H1 (cell line): ENCODE data around the gene CTTNBP2NL.

Experiments
- ATF2 ChIP-seq: IDR thresholded peaks from 2 replicates; pipeline ENCODE4 v1.6.1; 2012; ENCODE audit warnings: low read length, inconsistent platforms
- CHD1 ChIP-seq: IDR thresholded peaks from 2 replicates; pipeline ENCODE4 v1.6.1; 2012; ENCODE audit warnings: low read depth, low read length, improper control_type of control experiment
- CREB1 ChIP-seq: IDR thresholded peaks from 2 replicates; pipeline ENCODE4 v1.6.1; 2012; ENCODE audit warnings: inconsistent platforms
- CTCF ChIP-seq, 3 experiments: IDR thresholded peaks; 1 replicate in 2 of 3; 2 replicates in 1 of 3; pipeline versions ENCODE4 v1.5.1 to v1.6.1; 2011; ENCODE audit warnings: low read length in 3 of 3, mild to moderate bottlenecking in 3 of 3, inconsistent platforms in 2 of 3, low read depth in 1 of 3, moderate library complexity in 1 of 3; ENCODE audit not compliant: insufficient read depth in 1 of 3; ENCODE audit errors: control extremely low read depth in 1 of 3
- GTF2F1 ChIP-seq: IDR thresholded peaks from 2 replicates; pipeline ENCODE4 v1.6.1; 2012; ENCODE audit warnings: low read depth, low read length, improper control_type of control experiment, borderline replicate concordance
- NANOG ChIP-seq: IDR thresholded peaks from 2 replicates; pipeline ENCODE4 v1.6.1; 2011; ENCODE audit warnings: low read length, low read depth, mild to moderate bottlenecking, inconsistent platforms; ENCODE audit not compliant: insufficient read depth, poor library complexity, severe bottlenecking
- POLR2A ChIP-seq, 2 experiments: IDR thresholded peaks; 1 replicate in 1 of 2; 2 replicates in 1 of 2; pipeline ENCODE4 v1.6.1; 2011; ENCODE audit warnings: low read depth in 2 of 2, low read length in 2 of 2, mild to moderate bottlenecking in 2 of 2; ENCODE audit errors: control extremely low read depth in 1 of 2
- SIN3A ChIP-seq, 2 experiments: IDR thresholded peaks in 1 of 2; conservative IDR thresholded peaks in 1 of 2; 2 replicates each; pipeline ENCODE4 v1.6.1; 2011 to 2012; ENCODE audit warnings: low read length in 2 of 2, improper control_type of control experiment in 1 of 2, low read depth in 1 of 2, mild to moderate bottlenecking in 1 of 2
- SP4 ChIP-seq: IDR thresholded peaks from 2 replicates; pipeline ENCODE4 v1.6.1; 2012; ENCODE audit warnings: low read length, inconsistent platforms
- YY1 ChIP-seq: IDR thresholded peaks from 2 replicates; pipeline ENCODE4 v1.6.1; 2011; ENCODE audit warnings: low read depth, mild to moderate bottlenecking, low read length
- TF ChIP-seq, protein P1 (sequence below): IDR thresholded peaks from 2 replicates; pipeline ENCODE4 v1.6.1; 2011; ENCODE audit warnings: low read length, improper control_type of control experiment

DNA sequence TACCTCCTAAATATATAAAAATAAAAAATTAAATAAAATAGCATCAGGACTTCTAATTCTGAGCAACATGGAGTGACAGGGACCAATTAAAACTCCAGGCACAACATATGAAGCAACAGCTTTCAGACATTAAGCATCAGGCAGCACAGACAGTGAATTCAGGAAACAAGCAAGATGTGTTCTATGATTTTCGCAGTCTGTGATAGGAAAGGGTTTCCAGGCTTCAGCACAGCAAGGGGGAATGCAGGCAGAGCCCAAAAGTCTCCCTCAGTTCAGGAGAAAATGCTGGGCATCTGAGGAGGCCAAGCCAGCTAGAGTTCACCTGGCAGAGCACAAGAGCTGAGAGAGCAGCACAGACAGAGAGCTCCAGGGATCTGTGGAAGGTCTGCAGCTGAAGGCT lies 22.2 kb upstream of the CTTNBP2NL start:
- no peak for TF ChIP-seq POLR2A (IDR thresholded peaks at IDR 0.05; ENCODE audit: control extremely low read depth in 1 of 2, low read depth in 2 of 2, low read length in 2 of 2)
- no peak for TF ChIP-seq CREB1
- TF ChIP-seq NANOG: no peak
- no peak for TF ChIP-seq CTCF (IDR thresholded peaks at IDR 0.05; ENCODE audit: control extremely low read depth in 1 of 3, insufficient read depth in 1 of 3, low read depth in 1 of 3, low read length in 3 of 3)
- no peak for TF ChIP-seq SIN3A (conservative IDR thresholded peaks at IDR 0.05 in 1 of 2, IDR thresholded peaks at IDR 0.05 in 1 of 2; ENCODE audit: low read depth in 1 of 2, low read length in 2 of 2)
- TF ChIP-seq, protein P1, sequence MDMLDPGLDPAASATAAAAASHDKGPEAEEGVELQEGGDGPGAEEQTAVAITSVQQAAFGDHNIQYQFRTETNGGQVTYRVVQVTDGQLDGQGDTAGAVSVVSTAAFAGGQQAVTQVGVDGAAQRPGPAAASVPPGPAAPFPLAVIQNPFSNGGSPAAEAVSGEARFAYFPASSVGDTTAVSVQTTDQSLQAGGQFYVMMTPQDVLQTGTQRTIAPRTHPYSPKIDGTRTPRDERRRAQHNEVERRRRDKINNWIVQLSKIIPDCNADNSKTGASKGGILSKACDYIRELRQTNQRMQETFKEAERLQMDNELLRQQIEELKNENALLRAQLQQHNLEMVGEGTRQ: no peak
- TF ChIP-seq YY1: no peak
- TF ChIP-seq ATF2: no peak
- no peak for TF ChIP-seq CHD1
- TF ChIP-seq SP4: no peak
- no peak for TF ChIP-seq GTF2F1
